GM18909 (cell line): ENCODE measurements around the gene ZFYVE19.

ENCODE experiments used
- ATAC-seq: cut with Tn5 transposase; IDR thresholded peaks from one replicate; pipeline ENCODE4 v1.9.1; 2021; ENCODE audit warnings: mild to moderate bottlenecking; ENCODE audit not compliant: unreplicated experiment, poor library complexity

The ZFYVE19 gene

GRCh38 chr15:40775740-40776536 is 31.0 kb upstream of the ZFYVE19 start:
- ATAC-seq: no peak

- ATAC-seq: no peak
These were observed 30.2 kb upstream of the ZFYVE19 start for GRCh38 chr15:40776537-40777141.

GRCh38 chr15:40782609-40783227 is 24.2 kb upstream of the ZFYVE19 start:
- ATAC-seq: peak; percentile 82

- ATAC-seq: no peak
These were observed 21.7 kb upstream of the ZFYVE19 start for GRCh38 chr15:40785164-40785563.

GRCh38 chr15:40785814-40786213 is 21.1 kb upstream of the ZFYVE19 start:
- no peak for ATAC-seq

GRCh38 chr15:40787344-40787841 is 19.5 kb upstream of the ZFYVE19 start:
- no peak for ATAC-seq

GRCh38 chr15:40787991-40788390 is 18.9 kb upstream of the ZFYVE19 start:
- ATAC-seq: no peak

GRCh38 chr15:40789119-40789518 is 17.8 kb upstream of the ZFYVE19 start:
- ATAC-seq: no peak

GRCh38 chr15:40789999-40790398 is 16.9 kb upstream of the ZFYVE19 start:
- ATAC-seq: no peak

- no peak for ATAC-seq
These were observed 16.2 kb upstream of the ZFYVE19 start for GRCh38 chr15:40790718-40791117.

- no peak for ATAC-seq
These were observed 14.5 kb upstream of the ZFYVE19 start for GRCh38 chr15:40792394-40792793.

- no peak for ATAC-seq
These were observed 13.5 kb upstream of the ZFYVE19 start for GRCh38 chr15:40793216-40793989.

GRCh38 chr15:40796041-40796440 is 10.8 kb upstream of the ZFYVE19 start:
- ATAC-seq: no peak

GRCh38 chr15:40796512-40796911 is 10.4 kb upstream of the ZFYVE19 start:
- no peak for ATAC-seq

GRCh38 chr15:40799523-40799922 is 7.4 kb upstream of the ZFYVE19 start:
- ATAC-seq: no peak

GRCh38 chr15:40803076-40803475 is 3.8 kb upstream of the ZFYVE19 start:
- ATAC-seq: no peak

- no peak for ATAC-seq
These were observed 3.2 kb upstream of the ZFYVE19 start for GRCh38 chr15:40803688-40804087.

- peak; percentile 1 for ATAC-seq
These were observed 239 bp upstream of the ZFYVE19 start for GRCh38 chr15:40806672-40807027.

- ATAC-seq: no peak
These were observed 1.1 kb downstream of the ZFYVE19 start for GRCh38 chr15:40807888-40808461.

GRCh38 chr15:40808861-40809450 is 2.1 kb downstream of the ZFYVE19 start:
- no peak for ATAC-seq
